ENCODE measurements around the gene FAM117A.

Gene FAM117A

GRCh38 chr17:49749730-49750129 is 14.2 kb downstream of the FAM117A start:
- Histone ChIP-seq H3K27me3 (ENCODE audit: control insufficient read depth, low read length) (no peaks in the 10 kb centered on the region), H4K20me1 (ENCODE audit: control insufficient read depth, insufficient read depth, low read depth, low read length) (no peaks in the 10 kb centered on the region), H3K79me2 (ENCODE audit: control insufficient read depth, low read length) (peaks cover 6% of the 10 kb centered on the region; the same call in 1 of the 2 replicates), H3K4me3 (ENCODE audit: low read length) (no peak overlapping the region), H3K4me1 (ENCODE audit: control insufficient read depth, low read length) (peaks cover 48% of the 10 kb centered on the region), H3K36me3 (ENCODE audit: control insufficient read depth, low read length) (peaks cover 17% of the 10 kb centered on the region), H3F3A (ENCODE audit: control insufficient read depth, insufficient read depth) (0 out of 2 replicates have a peak, but pooled peaks cover 6% of the 10 kb centered on the region), H3K4me2 (ENCODE audit: low read length) (no peak overlapping the region), H3K27ac (ENCODE audit: low read depth, low read length) (no peak overlapping the region), H3K9me2 (replicated peaks; ENCODE audit: control insufficient read depth, low read length) (no peaks in the 10 kb centered on the region), H3K9me3 (ENCODE audit: control insufficient read depth, insufficient read depth, low read length) (no peaks in the 10 kb centered on the region)
- TF ChIP-seq CTCF (IDR thresholded peaks at IDR 0.05; ENCODE audit: low read depth, low read length, poor library complexity, severe bottlenecking) (no peak), EZH2phosphoT487 (IDR thresholded peaks at IDR 0.05; ENCODE audit: borderline replicate concordance, low read length) (no peak)

DNA sequence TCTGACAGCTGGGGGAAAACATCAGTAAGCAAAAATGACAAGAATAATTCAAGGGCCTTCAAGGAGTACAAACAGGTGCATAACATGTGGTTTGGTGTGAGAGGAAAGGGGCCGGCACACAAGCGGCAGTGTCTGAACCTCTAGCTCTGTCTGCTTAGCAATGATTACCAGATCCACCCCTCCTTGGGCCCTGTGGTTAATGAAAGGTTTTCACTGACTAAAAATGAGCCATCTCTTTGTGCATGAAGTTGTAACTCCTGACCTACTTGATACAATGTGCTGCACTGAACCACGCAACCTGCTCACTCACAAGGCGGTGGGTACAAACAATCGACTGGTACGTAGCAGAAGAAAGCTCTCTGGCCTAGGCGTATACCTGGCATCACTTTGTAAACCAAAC is 15.1 kb downstream of the FAM117A start:
- TF ChIP-seq CTCF (IDR thresholded peaks at IDR 0.05; ENCODE audit: low read depth, low read length, poor library complexity, severe bottlenecking) (no peak), EZH2phosphoT487 (IDR thresholded peaks at IDR 0.05; ENCODE audit: borderline replicate concordance, low read length) (no peak)
- Histone ChIP-seq H3K4me1 (ENCODE audit: control insufficient read depth, low read length) (peaks cover 55% of the 10 kb centered on the region), H3K9me2 (replicated peaks; ENCODE audit: control insufficient read depth, low read length) (no peaks in the 10 kb centered on the region), H3K79me2 (ENCODE audit: control insufficient read depth, low read length) (peaks cover 6% of the 10 kb centered on the region; the same call in 1 of the 2 replicates), H3F3A (ENCODE audit: control insufficient read depth, insufficient read depth) (0 out of 2 replicates have a peak, but pooled peaks cover 6% of the 10 kb centered on the region), H3K27me3 (ENCODE audit: control insufficient read depth, low read length) (no peaks in the 10 kb centered on the region), H3K4me2 (ENCODE audit: low read length) (peak overlapping the region; percentile 62), H3K9me3 (ENCODE audit: control insufficient read depth, insufficient read depth, low read length) (no peaks in the 10 kb centered on the region), H3K36me3 (ENCODE audit: control insufficient read depth, low read length) (peaks cover 17% of the 10 kb centered on the region), H3K27ac (ENCODE audit: low read depth, low read length) (no peak overlapping the region), H3K4me3 (ENCODE audit: low read length) (peak overlapping the region; percentile 21), H4K20me1 (ENCODE audit: control insufficient read depth, insufficient read depth, low read depth, low read length) (no peaks in the 10 kb centered on the region)

GRCh38 chr17:49748223-49748622 is 15.7 kb downstream of the FAM117A start:
- Histone ChIP-seq H3K4me2 (ENCODE audit: low read length) (peak overlapping the region; percentile 62), H3K4me3 (ENCODE audit: low read length) (peak overlapping the region; percentile 8; the same call in 1 of the 2 replicates), H3F3A (ENCODE audit: control insufficient read depth, insufficient read depth) (0 out of 2 replicates have a peak, but pooled peaks cover 6% of the 10 kb centered on the region), H3K27ac (ENCODE audit: low read depth, low read length) (no peak overlapping the region), H3K27me3 (ENCODE audit: control insufficient read depth, low read length) (no peaks in the 10 kb centered on the region), H3K36me3 (ENCODE audit: control insufficient read depth, low read length) (peaks cover 17% of the 10 kb centered on the region), H4K20me1 (ENCODE audit: control insufficient read depth, insufficient read depth, low read depth, low read length) (no peaks in the 10 kb centered on the region), H3K9me3 (ENCODE audit: control insufficient read depth, insufficient read depth, low read length) (no peaks in the 10 kb centered on the region), H3K4me1 (ENCODE audit: control insufficient read depth, low read length) (peaks cover 55% of the 10 kb centered on the region), H3K9me2 (replicated peaks; ENCODE audit: control insufficient read depth, low read length) (no peaks in the 10 kb centered on the region), H3K79me2 (ENCODE audit: control insufficient read depth, low read length) (peaks cover 6% of the 10 kb centered on the region; the same call in 1 of the 2 replicates)
- no peak for TF ChIP-seq CTCF (IDR thresholded peaks at IDR 0.05; ENCODE audit: low read depth, low read length, poor library complexity, severe bottlenecking)
- no peak for TF ChIP-seq EZH2phosphoT487 (IDR thresholded peaks at IDR 0.05; ENCODE audit: borderline replicate concordance, low read length)

Measured in DOHH2 (cell line).